ENCODE data around the gene MAD1L1. TPM values are rescaled to one million over a fixed set of nuclear protein-coding genes. Genes with fewer than 3 reads are reported as not detected.

The MAD1L1 gene
- total and polyA plus RNA-seq, 11 donors = 11.1 to 29.7 (median 20.9) TPM

- Histone ChIP-seq H3K27me3 (no peaks in the 10 kb centered on the region), H3K27ac (no peak overlapping the region), H3K36me3 (no peaks in the 10 kb centered on the region), H3K4me1 (peaks cover 0 to 36% (median 20%) of the 10 kb centered on the region in 12 donors), H3K9me3 (no peaks in the 10 kb centered on the region), H3K4me3 (no peak overlapping the region)
- 71 to 84% (median 72%) methylated on average over 28 to 31 of the region's 31 CpGs for WGBS, 4 donors
- DNase-seq = peak in 1 of 5 donors; percentile 61
- intact Hi-C loops (cut with DNase I) = loop anchor here in 8 of 10 donors (5.0 to 10.0 kb wide), 3 partner anchors 74 to 516 kb away; no protein-coding TSS in a partner anchor
- peak in 2 of 4 donors; percentile 25 to 33 for ATAC-seq
- peak in 6 of 12 donors; percentile 5 to 46 (median 22) for TF ChIP-seq CTCF (IDR thresholded peaks at IDR 0.05)
- TF ChIP-seq POLR2A (IDR thresholded peaks at IDR 0.05) = no peak
These were observed 132.2 kb downstream of the MAD1L1 start for GRCh38 chr7:2100278-2101208.

GRCh38 chr7:2099048-2099957 lies 133.4 kb downstream of the MAD1L1 start:
- DNase-seq (no peak), ATAC-seq (no peak)
- H3K9me3 ChIP-seq = no peaks in the 10 kb centered on the region
- H3K4me3 ChIP-seq = no peak overlapping the region
- intact Hi-C loops (cut with DNase I) = no loop called here
- H3K36me3 ChIP-seq = no peaks in the 10 kb centered on the region
- WGBS, 4 donors = 80 to 90% (median 87%) methylated on average over 27 to 29 of the region's 29 CpGs
- no peak overlapping the region for H3K27ac ChIP-seq
- H3K27me3 ChIP-seq = no peaks in the 10 kb centered on the region
- H3K4me1 ChIP-seq = peaks cover 0 to 24% (median 11%) of the 10 kb centered on the region in 12 donors
- TF ChIP-seq CTCF (IDR thresholded peaks at IDR 0.05) = no peak
- TF ChIP-seq POLR2A (IDR thresholded peaks at IDR 0.05) = no peak

DNA sequence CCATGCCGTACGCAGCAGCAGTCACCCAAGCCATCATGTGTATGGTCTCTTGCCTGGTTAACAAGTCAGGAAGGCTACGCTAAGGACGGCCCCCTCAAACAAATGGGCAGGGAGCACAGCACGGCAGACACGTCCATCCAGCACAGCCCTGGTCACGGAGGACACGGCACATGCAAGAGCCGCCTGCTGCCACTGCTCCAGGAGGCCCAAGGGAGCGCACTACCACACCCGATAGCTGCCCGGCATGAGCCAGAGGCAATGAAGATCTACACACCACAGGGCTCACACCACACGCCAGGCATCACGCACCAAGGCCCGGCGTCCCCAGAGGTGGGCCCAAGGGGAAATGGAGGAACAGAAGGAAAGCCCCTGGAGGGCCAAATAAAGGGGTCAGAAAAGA lies 134.2 kb downstream of the MAD1L1 start:
- DNase-seq (no peak), ATAC-seq (no peak)
- 90 to 98% (median 96%) methylated on average over 12 to 16 of the region's 16 CpGs for WGBS, 4 donors
- Histone ChIP-seq H3K27me3 (no peaks in the 10 kb centered on the region), H3K4me3 (no peak overlapping the region), H3K36me3 (no peaks in the 10 kb centered on the region), H3K4me1 (peaks cover 0 to 16% (median 3%) of the 10 kb centered on the region in 12 donors), H3K27ac (no peak overlapping the region), H3K9me3 (no peaks in the 10 kb centered on the region)
- intact Hi-C loops (cut with DNase I) = no loop called here
- TF ChIP-seq CTCF (IDR thresholded peaks at IDR 0.05) = no peak
- no peak for TF ChIP-seq POLR2A (IDR thresholded peaks at IDR 0.05)
